ENCODE measurements around the gene SNX13. TPM values are rescaled to one million over a fixed set of nuclear protein-coding genes. Genes with fewer than 3 reads are reported as not detected.

Gene SNX13
- polyA plus RNA-seq, 2 of the 4 experiments (the other 2 are of a cell fraction): 13.1 to 31.6 TPM

- no peak for TF ChIP-seq HMGXB4 (CRISPR knock-in tag; IDR thresholded peaks at IDR 0.05; ENCODE audit: borderline replicate concordance)
- TF ChIP-seq KDM1A (IDR thresholded peaks at IDR 0.05; ENCODE audit: low read depth): no peak
- TF ChIP-seq TP53 (CRISPR knock-in tag; IDR thresholded peaks at IDR 0.05): no peak
- no peak for TF ChIP-seq HOXA7 (CRISPR knock-in tag; IDR thresholded peaks at IDR 0.05)
- TF ChIP-seq E2F6 (IDR thresholded peaks at IDR 0.05; ENCODE audit: borderline replicate concordance, low read depth): no peak
- no peak for TF ChIP-seq ZC3H11A (IDR thresholded peaks at IDR 0.05)
- no peak for TF ChIP-seq KDM5A (IDR thresholded peaks at IDR 0.05)
- TF ChIP-seq CBX8 (IDR thresholded peaks at IDR 0.05): no peak
- TF ChIP-seq BHLHE40 (IDR thresholded peaks at IDR 0.05; ENCODE audit: low read depth, low read length): no peak
- no peak for TF ChIP-seq JUNB (IDR thresholded peaks at IDR 0.05)
- TF ChIP-seq CBX2 (IDR thresholded peaks at IDR 0.05; ENCODE audit: borderline replicate concordance, low read depth): no peak
- no peak for TF ChIP-seq HDAC2 (IDR thresholded peaks at IDR 0.05)
- TF ChIP-seq ESRRA (IDR thresholded peaks at IDR 0.05; ENCODE audit: borderline replicate concordance, low read length): no peak
- TF ChIP-seq FOXS1 (CRISPR knock-in tag; IDR thresholded peaks at IDR 0.05): 0 out of 2 replicates have a peak, but pooled peaks have one; percentile 23
Measured at GRCh38 chr7:17782216-17782549, 158.1 kb downstream of the SNX13 start (continued).

- Histone ChIP-seq H3K27ac (no peak overlapping the region), H3K9me3 (no peaks in the 10 kb centered on the region), H3K4me2 (no peak overlapping the region), H3K4me3 (no peak overlapping the region), H3K4me1 (peaks cover 3% of the 10 kb centered on the region; the same call in 1 of the 3 replicates)
- FAIRE-seq (no peak), ATAC-seq (peak in 1 of 2 experiments; percentile 30; a peak in 1 of 6 replicates), DNase-seq (ENCODE audit: low read depth in 1 of 2, low spot score in 1 of 2) (no peak)
- WGBS (ENCODE audit: missing lambda C conversion rate): 64% methylated on average over 7 of the region's 7 CpGs
- ChIA-PET POLR2A (no interaction called here), CTCF (no interaction called here)
- TF ChIP-seq BHLHE40 (IDR thresholded peaks at IDR 0.05; ENCODE audit: low read depth, low read length) (no peak), SMC3 (IDR thresholded peaks at IDR 0.05) (no peak), USF2 (IDR thresholded peaks at IDR 0.05) (no peak), MAX (IDR thresholded peaks at IDR 0.05) (no peak), HOXB13 (CRISPR knock-in tag; IDR thresholded peaks at IDR 0.05; ENCODE audit: low read depth) (no peak), CBX2 (IDR thresholded peaks at IDR 0.05; ENCODE audit: borderline replicate concordance, low read depth) (no peak)
Measured at GRCh38 chr7:17781491-17782215, 158.6 kb downstream of the SNX13 start.

- TF ChIP-seq FOSL2 (IDR thresholded peaks at IDR 0.05) (no peak), FOSL2 (CRISPR knock-in tag; IDR thresholded peaks at IDR 0.05) (no peak), EHMT2 (IDR thresholded peaks at IDR 0.05; ENCODE audit: low read depth) (no peak), BCL3 (IDR thresholded peaks at IDR 0.05) (no peak), ZSCAN20 (CRISPR knock-in tag; IDR thresholded peaks at IDR 0.05) (no peak), PBX3 (IDR thresholded peaks at IDR 0.05) (no peak)
- POLR2A ChIA-PET: no interaction called here
- DNase-seq (ENCODE audit: low read depth in 1 of 2, low spot score in 1 of 2) (no peak), ATAC-seq (no peak), FAIRE-seq (no peak)
- Histone ChIP-seq H3K27ac (no peak overlapping the region), H3K9me3 (no peaks in the 10 kb centered on the region), H3K4me2 (no peak overlapping the region), H3K4me3 (no peak overlapping the region), H3K4me1 (peaks cover 3% of the 10 kb centered on the region; the same call in 1 of the 3 replicates)
- WGBS (ENCODE audit: missing lambda C conversion rate): 96% methylated on average over 1 of the region's 1 CpG
- CTCF ChIA-PET: interaction anchor here (1.5 kb wide), 1 partner anchor 9 kb away, joined by 3 read pairs; no protein-coding TSS in a partner anchor
Measured at GRCh38 chr7:17779381-17779780, 160.9 kb downstream of the SNX13 start.

Measured in A549 (cell line).